Small intestine (tissue), 7 donors: ENCODE results near the gene ATP23. TPM values are rescaled to one million over a fixed set of nuclear protein-coding genes. Genes with fewer than 3 reads are reported as not detected.

Experiments used
- DNase-seq, 2 donors: peaks; one replicate each; pipeline versions ENCODE4 v3.0.0 to v3.0.0-alpha.2; 2013
- FAIRE-seq: peaks from 2 replicates; lab custom pipeline; 2012; peaks lifted over from hg19 to GRCh38; lab: Jason Lieb, UNC
- H3K27ac ChIP-seq, 3 donors: one replicate each; pipeline ENCODE4 v1.5.1; 2013; ENCODE audit warnings: low read length in 2 of 3, mild to moderate bottlenecking in 2 of 3, control low read depth in 1 of 3, inconsistent platforms in 1 of 3, low read depth in 1 of 3, moderate library complexity in 1 of 3
- H3K27me3 ChIP-seq, 3 donors: one replicate each; pipeline ENCODE4 v1.6.1; 2013; ENCODE audit warnings: low read length in 3 of 3, inconsistent platforms in 1 of 3; ENCODE audit not compliant: control insufficient read depth in 3 of 3, insufficient read depth in 3 of 3
- H3K36me3 ChIP-seq, 3 donors: one replicate each; pipeline ENCODE4 v1.6.1; 2013; ENCODE audit warnings: low read length in 3 of 3, inconsistent platforms in 1 of 3, low read depth in 1 of 3, mild to moderate bottlenecking in 1 of 3, moderate library complexity in 1 of 3; ENCODE audit not compliant: control insufficient read depth in 3 of 3, insufficient read depth in 2 of 3
- H3K4me1 ChIP-seq, 3 donors: one replicate each; pipeline ENCODE4 v1.6.1; 2013; ENCODE audit warnings: low read length in 2 of 3, inconsistent platforms in 1 of 3, low read depth in 1 of 3, mild to moderate bottlenecking in 1 of 3, moderate library complexity in 1 of 3; ENCODE audit not compliant: control insufficient read depth in 3 of 3, insufficient read depth in 2 of 3
- H3K4me3 ChIP-seq, 3 donors: one replicate each; pipeline ENCODE4 v1.5.1; 2013; ENCODE audit warnings: low read length in 3 of 3, control low read depth in 1 of 3, inconsistent platforms in 1 of 3, low read depth in 1 of 3, mild to moderate bottlenecking in 1 of 3, moderate library complexity in 1 of 3
- H3K9me3 ChIP-seq, 2 donors: one replicate each; pipeline ENCODE4 v1.6.1; 2013; ENCODE audit warnings: low read depth in 1 of 2, low read length in 1 of 2; ENCODE audit not compliant: control insufficient read depth in 2 of 2, insufficient read depth in 1 of 2
- WGBS, 3 donors: extraction: QIAGEN DNeasy Blood & Tissue Kit; methylation state at CpG; one replicate each; pipeline ENCODE4 v1.1.7; 2013; 5-methylcytosine and 5-hydroxymethylcytosine counted together
- polyA plus RNA-seq, 4 donors: library from polyadenylated mRNA; stranded (reverse) in 3 of 4; unstranded in 1 of 4; fragments of 200-250 nt in 3 of 4; fragments of 120-200 nt in 1 of 4; gene quantifications; one replicate each; pipeline versions ENCODE4 v1.2.1 to v1.2.3, GENCODE V29; 2013
- donor health status: healthy with polysubstance abuse.
- donor health status: control.
- donor health status: control.
- donor health status: Bipolar disorder and iron deficiency.
- donor health status: healthy.

The ATP23 gene
- polyA plus RNA-seq, 4 donors = 5.4 to 15.4 (median 9.8) TPM

DNA sequence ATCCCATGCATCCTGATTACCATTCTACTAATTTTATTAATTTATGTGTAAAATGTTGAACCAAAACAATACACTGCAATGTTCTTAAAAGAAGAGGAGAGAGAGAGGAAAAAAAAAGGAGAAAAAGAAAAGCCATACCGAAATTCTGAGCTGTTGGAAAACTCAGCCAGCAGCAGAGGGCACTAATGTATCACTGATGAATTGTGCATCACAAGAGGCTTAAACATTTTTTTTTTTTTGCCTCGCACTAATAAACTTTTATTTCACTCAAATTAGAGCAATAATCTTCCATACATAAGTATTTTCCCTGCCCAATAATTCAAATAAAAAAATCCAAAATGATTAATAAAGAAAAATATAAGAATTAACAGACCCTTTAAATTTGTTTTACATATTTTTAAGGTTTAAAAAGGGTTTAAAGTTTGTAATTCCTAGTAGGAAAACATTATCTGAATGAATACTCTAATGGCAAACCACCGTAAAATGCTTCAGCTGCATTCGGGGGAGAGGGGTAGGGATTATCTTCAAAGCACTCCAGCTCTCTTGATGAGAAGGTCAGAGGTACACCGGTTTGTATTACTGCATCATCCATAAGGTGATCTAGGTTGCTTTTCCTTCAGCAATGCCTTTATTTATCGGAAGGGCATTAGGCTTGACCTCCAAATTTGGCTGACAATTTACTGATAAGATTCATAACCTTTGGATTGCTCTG, 41.9 kb downstream of the ATP23 start:
- 31 to 36% (median 34%) methylated on average over 6 of the region's 6 CpGs for WGBS, 3 donors

GRCh38 chr12:57983858-57984505, 42.6 kb downstream of the ATP23 start:
- no peak for FAIRE-seq
- 84 to 89% (median 87%) methylated on average over 6 of the region's 6 CpGs for WGBS, 3 donors
- Histone ChIP-seq H3K9me3 (no peaks in the 10 kb centered on the region), H3K4me1 (no peaks in the 10 kb centered on the region), H3K27me3 (no peaks in the 10 kb centered on the region), H3K36me3 (no peaks in the 10 kb centered on the region), H3K27ac (no peak overlapping the region), H3K4me3 (no peak overlapping the region)
- DNase-seq = no peak

More for the DNA sequence above, 41.9 kb downstream of the ATP23 start:
- H3K4me3 ChIP-seq = no peak overlapping the region
- H3K9me3 ChIP-seq = no peaks in the 10 kb centered on the region
- H3K27me3 ChIP-seq = no peaks in the 10 kb centered on the region
- H3K27ac ChIP-seq = no peak overlapping the region
- DNase-seq (peak; percentile 3 to 44), FAIRE-seq (no peak)
- no peaks in the 10 kb centered on the region for H3K36me3 ChIP-seq
- H3K4me1 ChIP-seq = no peaks in the 10 kb centered on the region

DNA sequence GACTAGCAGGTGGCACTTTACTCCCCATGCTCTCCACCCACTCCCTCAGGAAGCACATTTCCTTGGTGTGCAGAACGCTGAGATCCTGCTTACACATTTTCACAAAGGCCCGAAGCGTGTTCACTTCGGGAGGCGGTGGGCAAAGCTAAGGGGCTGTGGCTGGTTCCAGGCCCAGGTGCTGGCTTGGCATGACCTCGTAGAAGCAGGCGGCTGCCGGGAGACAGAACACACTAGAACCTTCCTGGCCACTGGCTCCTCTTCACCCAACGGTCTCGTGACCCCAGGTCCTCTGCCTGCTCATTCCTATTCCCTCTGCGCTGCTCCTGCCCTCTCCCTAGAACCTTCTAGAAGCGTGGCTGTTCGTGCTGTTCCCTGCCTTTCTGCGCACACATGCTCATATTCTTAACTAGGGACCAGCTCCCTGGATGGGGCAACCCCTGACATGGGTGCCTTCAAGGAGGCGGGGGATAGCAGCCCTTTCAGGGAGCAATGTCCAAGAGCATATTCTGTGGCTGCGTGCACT, 43.3 kb downstream of the ATP23 start:
- no peak for DNase-seq
- Histone ChIP-seq H3K27ac (no peak overlapping the region), H3K4me3 (no peak overlapping the region), H3K36me3 (no peaks in the 10 kb centered on the region), H3K4me1 (no peaks in the 10 kb centered on the region), H3K27me3 (no peaks in the 10 kb centered on the region), H3K9me3 (no peaks in the 10 kb centered on the region)
- WGBS, 3 donors = 83 to 89% (median 83%) methylated on average over 16 of the region's 16 CpGs
- no peak for FAIRE-seq

GRCh38 chr12:57985685-57986084, 44.3 kb downstream of the ATP23 start:
- Histone ChIP-seq H3K36me3 (no peaks in the 10 kb centered on the region), H3K4me1 (no peaks in the 10 kb centered on the region), H3K27me3 (no peaks in the 10 kb centered on the region), H3K4me3 (no peak overlapping the region), H3K27ac (no peak overlapping the region), H3K9me3 (no peaks in the 10 kb centered on the region)
- FAIRE-seq (no peak), DNase-seq (no peak)

DNA sequence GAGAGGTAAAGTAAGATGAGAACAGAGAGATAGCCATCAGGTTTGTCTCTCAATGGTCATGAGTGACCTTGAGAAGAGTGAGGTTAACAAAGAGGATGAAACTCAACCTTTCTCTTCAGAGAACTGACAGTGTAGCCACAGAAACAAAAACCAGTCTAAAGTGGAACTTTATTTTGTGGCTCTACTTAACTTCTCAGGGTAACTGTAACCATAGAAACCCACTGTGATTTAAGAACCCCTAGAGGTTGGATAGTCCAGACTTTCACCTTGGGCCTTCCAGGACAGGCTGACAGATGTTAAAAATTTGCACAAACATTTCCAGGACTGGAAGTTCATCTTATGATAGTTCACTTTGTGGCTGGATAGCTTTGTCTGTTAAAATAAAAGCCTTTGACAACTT, 48.5 kb downstream of the ATP23 start:
- H3K4me1 ChIP-seq = no peaks in the 10 kb centered on the region
- H3K27me3 ChIP-seq = no peaks in the 10 kb centered on the region
- H3K9me3 ChIP-seq = no peaks in the 10 kb centered on the region
- FAIRE-seq (no peak), DNase-seq (no peak)
- H3K36me3 ChIP-seq = no peaks in the 10 kb centered on the region
- no peak overlapping the region for H3K4me3 ChIP-seq
- H3K27ac ChIP-seq = no peak overlapping the region

DNA sequence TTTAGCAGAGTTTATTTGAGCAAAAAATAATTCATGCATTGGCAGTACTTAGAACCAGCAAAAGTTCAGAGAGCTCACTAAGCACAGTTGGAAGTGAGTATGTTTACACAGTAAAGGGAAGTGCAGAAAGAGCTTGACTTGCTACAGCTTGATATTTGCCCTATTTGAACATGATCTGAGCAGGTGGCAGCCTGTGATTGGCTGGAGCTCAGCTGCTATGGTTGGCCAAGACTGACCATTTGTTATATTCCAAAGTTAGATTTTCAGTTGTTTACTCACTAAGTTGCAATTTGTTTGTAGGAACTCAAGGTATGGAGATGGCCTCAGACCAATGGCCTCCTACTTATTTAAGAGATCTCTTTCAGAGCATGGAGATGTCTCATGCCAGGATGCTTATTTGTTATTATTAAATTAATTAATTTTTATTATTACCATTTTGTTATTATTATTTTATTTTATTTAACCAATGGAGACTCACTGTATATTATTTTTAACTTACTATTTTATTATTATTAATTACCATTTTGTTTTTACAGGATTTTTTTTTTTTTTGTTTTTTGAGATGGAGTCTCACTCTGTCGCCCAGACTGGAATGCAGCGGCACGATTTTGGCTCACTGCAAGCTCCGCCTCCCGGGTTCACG, 49.0 kb downstream of the ATP23 start:
- no peaks in the 10 kb centered on the region for H3K9me3 ChIP-seq
- no peak overlapping the region for H3K27ac ChIP-seq
- 92 to 98% (median 97%) methylated on average over 6 of the region's 6 CpGs for WGBS, 3 donors
- H3K27me3 ChIP-seq = no peaks in the 10 kb centered on the region
- no peaks in the 10 kb centered on the region for H3K36me3 ChIP-seq
- DNase-seq (no peak), FAIRE-seq (no peak)
- no peaks in the 10 kb centered on the region for H3K4me1 ChIP-seq
- H3K4me3 ChIP-seq = no peak overlapping the region

- no peak overlapping the region for H3K4me3 ChIP-seq
- peaks cover 0 to 3% of the 10 kb centered on the region in 2 donors for H3K9me3 ChIP-seq
- 72 to 86% (median 78%) methylated on average over 2 of the region's 2 CpGs for WGBS, 3 donors
- no peaks in the 10 kb centered on the region for H3K36me3 ChIP-seq
- FAIRE-seq (no peak), DNase-seq (no peak)
- H3K27me3 ChIP-seq = no peaks in the 10 kb centered on the region
- no peaks in the 10 kb centered on the region for H3K4me1 ChIP-seq
- H3K27ac ChIP-seq = no peak overlapping the region
Observed at GRCh38 chr12:57992001-57992400, 50.6 kb downstream of the ATP23 start.

- peaks cover 0 to 2% (median 0%) of the 10 kb centered on the region in 3 donors for H3K27me3 ChIP-seq
- H3K9me3 ChIP-seq = peaks cover 0 to 14% of the 10 kb centered on the region in 2 donors
- no peaks in the 10 kb centered on the region for H3K4me1 ChIP-seq
- DNase-seq (no peak), FAIRE-seq (no peak)
- 71 to 86% (median 80%) methylated on average over 1 of the region's 1 CpG for WGBS, 3 donors
- no peak overlapping the region for H3K27ac ChIP-seq
- no peak overlapping the region for H3K4me3 ChIP-seq
- H3K36me3 ChIP-seq = no peaks in the 10 kb centered on the region
Observed at GRCh38 chr12:57993030-57993429, 51.7 kb downstream of the ATP23 start.
